K562 (cell line): ENCODE measurements around the gene GAB4. TPM values are rescaled to one million over a fixed set of nuclear protein-coding genes. Genes with fewer than 3 reads are reported as not detected.
A peak's percentile ranks its signal among the peaks of the same experiment; 100 is the strongest.

ENCODE experiments used
- ATAC-seq: fragments of 200-7000 bp; cut with Tn5 transposase; 3 replicates; pipeline ENCODE4 v1.9.1; 2020; ENCODE audit warnings: moderate library complexity
- BruUV-seq: library from RNA; stranded (reverse); fragments of 400-500 nt; replicated peaks from 2 replicates; lab custom pipeline; 2021; lab: Mats Ljungman, UMichigan
- CTCF ChIA-PET: fragments of 300-600 bp; formaldehyde crosslinking; extraction: SDS; loops from one replicate; lab custom pipeline; 2021; ENCODE audit warnings: low intra/inter-chr PET ratio; lab: Yijun Ruan, JAX
- POLR2A ChIA-PET: fragments of 300-600, 350-650 bp; sonication (Branson Sonifier 250); formaldehyde crosslinking; extraction: SDS; loops from one replicate; lab custom pipeline; 2021; ENCODE audit warnings: antibody characterized with exemption, inconsistent platforms; lab: Yijun Ruan, JAX
- DNase-seq, 4 experiments: peaks; one replicate each; pipeline versions ENCODE4 v3.0.0 to v3.0.0-alpha.2; 2011 to 2018; ENCODE audit warnings: low spot score in 3 of 4, mixed read lengths in 3 of 4; ENCODE audit errors: extremely low read depth in 1 of 4
- FAIRE-seq: peaks from 2 replicates; lab custom pipeline; 2011; peaks lifted over from hg19 to GRCh38; lab: Jason Lieb, UNC
- H2AFZ ChIP-seq: 2 replicates; pipeline ENCODE4 v1.6.0; 2011; ENCODE audit warnings: low read depth, low read length, control low read depth, inconsistent platforms
- H3K27ac ChIP-seq: fragments of 200-600 bp; 3 replicates; pipeline ENCODE4 v1.8.0; 2011; ENCODE audit warnings: low read depth, mild to moderate bottlenecking, control low read depth, inconsistent platforms, low read length, moderate library complexity, mixed read lengths; ENCODE audit errors: extremely low read depth
- H3K27me3 ChIP-seq, 2 experiments: fragments of 300-600 bp in 1 of 2; 2 replicates in 1 of 2; 3 replicates in 1 of 2; pipeline versions ENCODE4 v1.6.0 to v1.8.0; 2011; ENCODE audit warnings: inconsistent platforms in 2 of 2, low read length in 2 of 2, mild to moderate bottlenecking in 1 of 2, mixed read lengths in 1 of 2, moderate library complexity in 1 of 2; ENCODE audit not compliant: control insufficient read depth in 2 of 2, insufficient read depth in 2 of 2
- H3K36me3 ChIP-seq: fragments of 300-600 bp; 3 replicates; pipeline ENCODE4 v1.8.0; 2011; ENCODE audit warnings: mild to moderate bottlenecking, low read length, inconsistent platforms; ENCODE audit not compliant: control insufficient read depth, insufficient read depth
- H3K4me1 ChIP-seq, 2 experiments: fragments of 200-600 bp in 1 of 2; replicated peaks in 1 of 2; 2 replicates in 1 of 2; 3 replicates in 1 of 2; pipeline versions ENCODE4 v1.5.1 to v1.8.0; 2011; ENCODE audit warnings: inconsistent platforms in 2 of 2, low read length in 2 of 2, mild to moderate bottlenecking in 1 of 2, mixed read lengths in 1 of 2, moderate library complexity in 1 of 2; ENCODE audit not compliant: control insufficient read depth in 2 of 2, insufficient read depth in 2 of 2
- H3K4me2 ChIP-seq: 2 replicates; pipeline ENCODE4 v1.6.1; 2011; ENCODE audit warnings: low read length, control low read depth, inconsistent platforms, mixed read lengths; ENCODE audit not compliant: insufficient read depth
- H3K4me3 ChIP-seq: fragments of 200-600 bp; sonication (generic), shearing (Covaris generic); 2 replicates; pipeline ENCODE4 v1.5.1; 2016; ENCODE audit warnings: control low read depth, inconsistent platforms
- H3K79me2 ChIP-seq: fragments of 200-600 bp; 3 replicates; pipeline ENCODE4 v1.8.0; 2011; ENCODE audit warnings: low read length, inconsistent platforms; ENCODE audit not compliant: control insufficient read depth, insufficient read depth
- H3K9ac ChIP-seq, 2 experiments: 2 replicates each; pipeline versions ENCODE4 v1.6.0 to v1.6.1; 2011; ENCODE audit warnings: low read depth in 2 of 2, low read length in 2 of 2, control low read depth in 1 of 2, inconsistent platforms in 1 of 2, mild to moderate bottlenecking in 1 of 2, mixed read lengths in 1 of 2; ENCODE audit not compliant: insufficient read depth in 1 of 2
- H3K9me1 ChIP-seq: one replicate; pipeline ENCODE4 v1.6.0; 2011; ENCODE audit warnings: inconsistent platforms, mild to moderate bottlenecking, low read length, moderate library complexity; ENCODE audit not compliant: control insufficient read depth, insufficient read depth
- H3K9me3 ChIP-seq: replicated peaks from 2 replicates; pipeline ENCODE4 v1.5.1; 2011; ENCODE audit warnings: low read depth, low read length, inconsistent platforms; ENCODE audit not compliant: control insufficient read depth, insufficient read depth
- H4K20me1 ChIP-seq: replicated peaks from 2 replicates; pipeline ENCODE4 v1.6.1; 2011; ENCODE audit warnings: low read length, inconsistent platforms, mixed read lengths; ENCODE audit not compliant: control insufficient read depth, insufficient read depth
- HMGN3 ChIP-seq: IDR thresholded peaks from 2 replicates; pipeline ENCODE4 v1.6.1; 2011; ENCODE audit warnings: borderline replicate concordance, low read depth, mild to moderate bottlenecking, mixed read lengths, low read length; ENCODE audit not compliant: insufficient read length; ENCODE audit errors: extremely low read depth
- HNRNPH1 ChIP-seq: fragments of 200-400 bp; formaldehyde crosslinking; optimal IDR thresholded peaks from 2 replicates; pipeline ENCODE3; 2017; ENCODE audit warnings: low read depth, mild to moderate bottlenecking, low read length, moderate library complexity
- NFIC ChIP-seq: fragments of 450-650 bp; IDR thresholded peaks from 2 replicates; pipeline ENCODE4 v1.6.1; 2017; ENCODE audit warnings: mild to moderate bottlenecking, inconsistent platforms
- TBP ChIP-seq: optimal IDR thresholded peaks from 2 replicates; pipeline ENCODE3; 2011; ENCODE audit warnings: low read depth, low read length, improper control_type of control experiment
- THRB ChIP-seq: fragments of 450-650 bp; formaldehyde crosslinking; conservative IDR thresholded peaks from 2 replicates; pipeline ENCODE4 v1.4.0; 2022; ENCODE audit warnings: mild to moderate bottlenecking, missing genetic modification characterization
- ZNF143 ChIP-seq: sonication (generic); formaldehyde crosslinking; IDR thresholded peaks from 2 replicates; pipeline ENCODE4 v1.9.0; 2022; ENCODE audit warnings: mild to moderate bottlenecking, missing genetic modification reagents
- WGBS: fragments of 100-300 bp; shearing (Covaris generic); methylation state at CpG from one replicate; pipeline ENCODE4 v1.1.6; 2016; ENCODE audit warnings: low coverage, mixed read lengths; ENCODE audit not compliant: insufficient coverage; ENCODE audit errors: missing lambda C conversion rate; 5-methylcytosine and 5-hydroxymethylcytosine counted together
- in situ Hi-C: fragments of 300-500 bp; cut with MboI; formaldehyde crosslinking; loops from 4 replicates; pipeline ENCODE4 v1.15.0; 2018; ENCODE audit warnings: inconsistent platforms, mixed read lengths
- intact Hi-C: fragments of 100-400 bp; cut with micrococcal nuclease; formaldehyde crosslinking; loops from 2 replicates; pipeline ENCODE4 v1.14.2; 2022
- polyA plus RNA-seq, 8 experiments: library from polyadenylated mRNA; depleted of rRNA in 4 of 8; stranded (reverse) in 5 of 8; unstranded in 3 of 8; fragments of >200 nt; fragmentation: Nextera tagmentation in 2 of 8; fragmentation: Illumina TruSeq in 1 of 8; extraction: Ambion mirVana in 2 of 8; extraction: Trizol in 1 of 8; gene quantifications; 2 replicates each; pipeline versions ENCODE4 v1.2.1 to v1.2.3, GENCODE V29; 2011 to 2014; ENCODE audit warnings: inconsistent platforms in 1 of 8, missing spikeins in 1 of 8
- total RNA-seq, 7 experiments: library from RNA; depleted of rRNA in 6 of 7; stranded (reverse); fragments of >200 nt in 6 of 7; fragmentation: Illumina TruSeq in 2 of 7; extraction: Trizol in 2 of 7; gene quantifications; 2 replicates each; pipeline versions ENCODE4 v1.2.1 to v1.2.3, GENCODE V29; 2011 to 2021; ENCODE audit warnings: low replicate concordance in 1 of 7

Gene GAB4
- total and polyA plus RNA-seq, 9 of the 15 experiments (the other 6 are each of a cell fraction or from before 2014, with no cell fraction given): 0.04 to 0.11 (median 0.04) TPM; not detected in 6

- Histone ChIP-seq H3K4me2 (no peak overlapping the region), H3K36me3 (no peaks in the 10 kb centered on the region), H2AFZ (no peak overlapping the region), H3K9me3 (no peaks in the 10 kb centered on the region), H3K4me3 (no peak overlapping the region), H3K4me1 (no peaks in the 10 kb centered on the region), H4K20me1 (no peaks in the 10 kb centered on the region; the same call in 1 of the 2 replicates), H3K9ac (no peak overlapping the region), H3K27ac (no peak overlapping the region), H3K79me2 (no peaks in the 10 kb centered on the region), H3K27me3 (peaks cover 6 to 23% of the 10 kb centered on the region in 2 experiments; a peak in 2 of 5 replicates), H3K9me1 (no peaks in the 10 kb centered on the region)
- in situ Hi-C loops: no loop called here
- TF ChIP-seq TBP (no peak), NFIC (peak; percentile 72)
- no TSS peak for BruUV-seq
- CTCF ChIA-PET: no interaction called here
- intact Hi-C loops: no loop called here
- DNase-seq: peak in 2 of 4 experiments; percentile 19 to 26
- POLR2A ChIA-PET: no interaction called here
- ATAC-seq: no peak
- 0% methylated on average over 2 of the region's 2 CpGs for WGBS
- no peak for FAIRE-seq
Measured at GRCh38 chr22:16955678-16956210, 52.3 kb downstream of the GAB4 start.

DNA sequence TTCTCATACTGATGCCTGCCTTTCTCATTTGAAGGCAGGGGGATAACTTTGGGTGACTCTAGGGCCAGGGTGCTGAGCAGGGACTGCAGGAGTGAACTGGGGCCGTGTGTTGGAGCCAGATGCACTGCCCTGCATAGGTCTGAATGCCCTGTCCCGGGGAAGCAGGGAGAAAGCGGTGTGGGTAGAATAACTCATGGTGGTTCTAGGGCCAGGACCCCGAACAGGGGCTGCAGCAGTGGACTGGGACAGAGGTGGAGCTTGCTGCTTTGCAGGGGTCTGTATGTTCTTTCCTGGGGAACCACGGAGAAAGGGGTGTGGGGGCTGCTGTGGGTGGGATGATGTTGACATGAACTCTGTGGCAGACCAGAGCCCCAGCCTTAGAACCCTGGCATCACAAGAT is 52.9 kb downstream of the GAB4 start:
- no TSS peak for BruUV-seq
- no peaks in the 10 kb centered on the region for H3K9me3 ChIP-seq
- H3K4me3 ChIP-seq: no peak overlapping the region
- H2AFZ ChIP-seq: no peak overlapping the region
- CTCF ChIA-PET: no interaction called here
- H3K27me3 ChIP-seq: peaks cover 6 to 23% of the 10 kb centered on the region in 2 experiments; a peak in 2 of 5 replicates
- H3K27ac ChIP-seq: no peak overlapping the region
- WGBS: 0% methylated on average over 5 of the region's 5 CpGs
- no peaks in the 10 kb centered on the region for H3K9me1 ChIP-seq
- no peak for FAIRE-seq
- no peaks in the 10 kb centered on the region; the same call in 1 of the 2 replicates for H4K20me1 ChIP-seq
- ATAC-seq: no peak
- no peak overlapping the region for H3K9ac ChIP-seq
- no peaks in the 10 kb centered on the region for H3K4me1 ChIP-seq
- DNase-seq: peak in 1 of 4 experiments; percentile 5
- no peaks in the 10 kb centered on the region for H3K36me3 ChIP-seq
- in situ Hi-C loops: no loop called here
- H3K79me2 ChIP-seq: no peaks in the 10 kb centered on the region
- POLR2A ChIA-PET: no interaction called here
- intact Hi-C loops: no loop called here
- H3K4me2 ChIP-seq: no peak overlapping the region
- TF ChIP-seq HNRNPH1 (no peak), ZNF143 (CRISPR knock-in tag) (no peak), THRB (no peak), HMGN3 (no peak)
